DND-41 (cell line): ENCODE measurements around the gene SPATA17.

Experiments
- ATAC-seq: fragments of 200-7000 bp; cut with Tn5 transposase; 3 replicates; pipeline ENCODE4 v1.9.1; 2021; ENCODE audit warnings: low read depth; ENCODE audit not compliant: insufficient read depth
- DNase-seq: peaks from one replicate; pipeline ENCODE4 v3.0.0-alpha.2; 2020
- H2AFZ ChIP-seq: 2 replicates; pipeline ENCODE4 v1.6.0; 2012; ENCODE audit warnings: low read depth, low read length
- H3K27ac ChIP-seq: 2 replicates; pipeline ENCODE4 v1.5.1; 2012; ENCODE audit warnings: low read length, inconsistent platforms
- H3K27me3 ChIP-seq: fragments of 200-600 bp; sonication (generic); 2 replicates; pipeline ENCODE4 v1.6.0; 2012; ENCODE audit warnings: low read length, mild to moderate bottlenecking, inconsistent platforms; ENCODE audit not compliant: insufficient read depth, poor library complexity
- H3K36me3 ChIP-seq: 2 replicates; pipeline ENCODE4 v1.5.1; 2012; ENCODE audit warnings: low read length, inconsistent platforms; ENCODE audit not compliant: insufficient read depth
- H3K4me1 ChIP-seq: 2 replicates; pipeline ENCODE4 v1.5.1; 2012; ENCODE audit warnings: mild to moderate bottlenecking, low read length; ENCODE audit not compliant: insufficient read depth
- H3K4me2 ChIP-seq: 2 replicates; pipeline ENCODE4 v1.6.0; 2012; ENCODE audit warnings: mild to moderate bottlenecking, moderate library complexity, low read length, inconsistent platforms; ENCODE audit not compliant: insufficient read depth
- H3K4me3 ChIP-seq, 2 experiments: fragments of 200-600 bp in 1 of 2; shearing (Covaris generic) in 1 of 2; 2 replicates each; pipeline ENCODE4 v1.5.1; 2012 to 2016; ENCODE audit warnings: inconsistent platforms in 2 of 2, low read length in 2 of 2, mild to moderate bottlenecking in 2 of 2, low read depth in 1 of 2, moderate library complexity in 1 of 2
- H3K79me2 ChIP-seq: 2 replicates; pipeline ENCODE4 v1.6.0; 2012; ENCODE audit warnings: low read length, inconsistent platforms; ENCODE audit not compliant: insufficient read depth
- H3K9ac ChIP-seq: 2 replicates; pipeline ENCODE4 v1.6.0; 2012; ENCODE audit warnings: low read depth, mild to moderate bottlenecking, inconsistent platforms, low read length, moderate library complexity
- H3K9me3 ChIP-seq: 2 replicates; pipeline ENCODE4 v1.5.1; 2012; ENCODE audit warnings: low read length, moderate library complexity, mild to moderate bottlenecking, inconsistent platforms; ENCODE audit not compliant: insufficient read depth, severe bottlenecking
- H4K20me1 ChIP-seq: 2 replicates; pipeline ENCODE4 v1.6.0; 2012; ENCODE audit warnings: low read length; ENCODE audit not compliant: insufficient read depth
- CTCF ChIP-seq: IDR thresholded peaks from 2 replicates; pipeline ENCODE4 v1.5.1; 2012; ENCODE audit warnings: borderline replicate concordance, low read length, moderate library complexity, mild to moderate bottlenecking; ENCODE audit not compliant: poor library complexity, severe bottlenecking; ENCODE audit errors: extremely low read depth
- EZH2 ChIP-seq: IDR thresholded peaks from 3 replicates; pipeline ENCODE4 v1.6.1; 2012; ENCODE audit warnings: borderline replicate concordance, low read depth, mild to moderate bottlenecking, moderate library complexity, low read length, inconsistent platforms; ENCODE audit not compliant: severe bottlenecking

Gene SPATA17

GRCh38 chr1:217614200-217614712 lies 16.9 kb upstream of the SPATA17 start:
- Histone ChIP-seq H2AFZ (no peak overlapping the region), H3K36me3 (peaks cover 33% of the 10 kb centered on the region; the same call in 1 of the 2 replicates), H4K20me1 (peaks cover 3% of the 10 kb centered on the region; the same call in 1 of the 2 replicates), H3K4me2 (no peak overlapping the region), H3K4me3 (no peak overlapping the region), H3K27ac (no peak overlapping the region), H3K9me3 (no peaks in the 10 kb centered on the region), H3K79me2 (peaks cover 5% of the 10 kb centered on the region; the same call in 1 of the 2 replicates), H3K4me1 (no peaks in the 10 kb centered on the region), H3K9ac (no peak overlapping the region), H3K27me3 (no peaks in the 10 kb centered on the region)
- no peak for ATAC-seq
- no peak for TF ChIP-seq EZH2
- TF ChIP-seq CTCF, result no peak
- no peak for DNase-seq

- H3K4me2 ChIP-seq, result no peak overlapping the region
- no peaks in the 10 kb centered on the region for H3K4me1 ChIP-seq
- H3K27me3 ChIP-seq, result no peaks in the 10 kb centered on the region
- peaks cover 24% of the 10 kb centered on the region for H3K79me2 ChIP-seq
- DNase-seq (no peak), ATAC-seq (no peak)
- no peak overlapping the region for H3K4me3 ChIP-seq
- H3K36me3 ChIP-seq, result peaks cover 26% of the 10 kb centered on the region
- H3K9ac ChIP-seq, result no peak overlapping the region
- TF ChIP-seq EZH2 (no peak), CTCF (no peak)
- H3K9me3 ChIP-seq, result no peaks in the 10 kb centered on the region
- H3K27ac ChIP-seq, result no peak overlapping the region
- no peak overlapping the region for H2AFZ ChIP-seq
- peaks cover 7% of the 10 kb centered on the region; the same call in 1 of the 2 replicates for H4K20me1 ChIP-seq
Observed at GRCh38 chr1:217617126-217617525, 14.0 kb upstream of the SPATA17 start.

DNA sequence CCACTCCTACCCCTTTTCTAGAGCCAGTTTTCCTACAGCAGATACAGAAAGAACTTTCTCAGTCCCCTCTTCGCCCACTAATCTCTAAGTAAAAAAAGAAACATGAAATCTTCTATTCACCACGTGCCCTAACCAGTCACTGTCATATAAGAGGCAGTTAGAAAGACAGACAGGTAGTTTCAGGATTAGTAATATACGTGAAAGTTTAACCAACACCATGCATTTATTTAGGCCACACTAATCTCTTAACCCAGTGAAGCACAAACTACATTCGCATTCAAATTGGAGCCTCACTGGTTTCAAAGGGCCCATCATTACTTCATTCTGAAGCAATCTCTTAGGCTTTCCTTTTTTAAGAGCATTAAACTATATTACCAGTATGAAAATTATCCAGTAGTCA lies 10.3 kb upstream of the SPATA17 start:
- Histone ChIP-seq H3K79me2 (peaks cover 48% of the 10 kb centered on the region), H3K9ac (no peak overlapping the region), H3K27ac (no peak overlapping the region), H3K4me1 (no peaks in the 10 kb centered on the region), H3K9me3 (no peaks in the 10 kb centered on the region), H4K20me1 (peaks cover 7% of the 10 kb centered on the region; the same call in 1 of the 2 replicates), H3K4me3 (no peak overlapping the region), H2AFZ (no peak overlapping the region), H3K27me3 (no peaks in the 10 kb centered on the region), H3K36me3 (peaks cover 17% of the 10 kb centered on the region), H3K4me2 (no peak overlapping the region)
- no peak for TF ChIP-seq EZH2
- TF ChIP-seq CTCF, result no peak
- no peak for DNase-seq
- no peak for ATAC-seq

DNA sequence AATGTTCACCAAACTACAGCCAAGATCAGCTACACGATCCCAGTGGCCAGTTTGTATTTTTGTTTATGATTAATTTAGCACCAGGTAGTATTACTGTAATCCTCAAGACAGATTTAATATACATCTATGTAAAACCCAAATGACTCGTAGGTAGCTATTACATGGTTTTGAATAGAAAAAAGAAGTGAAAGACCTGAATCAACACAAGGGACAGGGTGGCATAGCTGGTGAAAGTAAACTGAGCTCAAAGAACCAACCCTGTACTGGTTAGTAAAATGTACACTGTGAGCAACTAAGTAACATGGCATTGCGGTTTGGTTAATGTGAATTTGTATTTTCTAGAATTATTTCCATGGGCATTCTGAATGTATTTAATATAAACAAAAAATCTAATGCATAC lies 9.1 kb upstream of the SPATA17 start:
- Histone ChIP-seq H4K20me1 (peaks cover 7% of the 10 kb centered on the region; the same call in 1 of the 2 replicates), H3K79me2 (peaks cover 60% of the 10 kb centered on the region), H3K4me3 (no peak overlapping the region), H3K9ac (no peak overlapping the region), H3K27me3 (no peaks in the 10 kb centered on the region), H3K4me2 (no peak overlapping the region), H2AFZ (no peak overlapping the region), H3K4me1 (no peaks in the 10 kb centered on the region), H3K9me3 (no peaks in the 10 kb centered on the region), H3K27ac (no peak overlapping the region), H3K36me3 (peaks cover 15% of the 10 kb centered on the region)
- DNase-seq (no peak), ATAC-seq (no peak)
- TF ChIP-seq CTCF, result no peak
